Stimulated activated CD8-positive, alpha-beta memory T cell treated with anti-CD3 and anti-CD28 coated beads, Interleukin-2, amount 100 ng/mL, for 48 hours (primary cell): ENCODE data around the gene ADAM12.
"Not testable (repeated sequence)": the region's sequence is repeated elsewhere in the genome, so short reads cannot be mapped to it uniquely, and the experiment has no call there.

Experiments
- DNase-seq, 2 donors: peaks; one replicate each; pipeline ENCODE4 v3.0.0-alpha.2; 2020; ENCODE audit warnings: low read depth in 2 of 2

ADAM12 gene

GRCh38 chr10:126375299-126375698 is 13.0 kb downstream of the ADAM12 start:
- no peak for DNase-seq

DNA sequence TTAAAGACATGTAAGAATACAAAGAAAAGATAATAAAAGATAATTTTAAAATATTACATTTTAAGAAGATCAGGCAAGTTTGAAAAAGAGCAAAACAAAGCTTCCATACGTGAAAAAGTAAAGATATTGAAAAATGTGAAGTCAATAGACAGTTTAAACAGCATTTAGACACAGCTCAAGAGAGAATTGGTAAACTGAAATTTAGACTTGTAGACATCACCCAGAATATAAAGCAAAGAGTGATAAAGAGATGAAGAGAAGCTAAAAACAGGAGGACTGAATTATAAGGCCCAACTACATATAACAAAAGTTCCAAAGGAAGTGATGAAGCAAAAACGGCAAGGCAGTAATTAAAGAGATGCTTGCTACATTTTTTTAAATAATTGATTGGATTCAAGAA is 13.8 kb downstream of the ADAM12 start:
- no peak for DNase-seq

- no peak for DNase-seq
Measured at GRCh38 chr10:126373972-126374371, 14.3 kb downstream of the ADAM12 start.

DNA sequence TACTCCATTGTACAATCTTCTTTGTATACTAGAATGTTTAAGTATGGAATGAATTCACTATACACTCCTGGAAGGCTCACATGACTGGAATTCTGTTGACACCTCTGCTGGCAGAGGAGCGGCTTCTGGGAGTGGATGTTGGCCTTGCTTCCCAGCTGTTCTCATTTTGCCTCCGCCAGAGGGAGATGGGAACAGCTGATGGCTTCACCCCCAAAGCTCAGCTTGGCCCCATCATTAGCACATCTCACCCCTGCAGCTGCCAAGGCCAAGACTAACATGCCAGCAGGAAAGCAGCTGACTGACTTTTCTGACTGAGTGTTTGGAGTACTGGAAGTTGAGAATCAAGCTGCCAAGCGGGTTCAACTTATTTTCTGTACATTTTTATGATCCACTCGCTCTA is 15.1 kb downstream of the ADAM12 start:
- no peak for DNase-seq

DNA sequence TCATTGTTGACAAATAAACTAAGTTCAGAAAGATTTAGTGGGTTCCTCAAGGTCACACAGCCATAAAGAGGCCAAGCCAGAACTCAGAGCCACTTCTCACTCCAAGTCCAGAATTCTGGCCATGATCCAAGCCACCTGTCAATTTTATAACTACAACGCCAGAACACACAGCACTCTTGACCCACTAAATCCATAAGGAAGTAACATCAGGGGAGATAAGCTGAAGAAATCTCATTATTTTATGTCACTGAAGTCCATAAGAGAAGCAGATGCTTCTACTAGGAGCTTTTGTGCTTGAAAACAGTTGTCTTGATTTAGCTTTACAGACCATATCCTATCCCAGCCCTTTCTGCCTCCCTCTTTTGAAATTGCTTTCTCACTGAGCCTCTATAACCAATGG is 15.9 kb downstream of the ADAM12 start:
- DNase-seq, result no peak

DNA sequence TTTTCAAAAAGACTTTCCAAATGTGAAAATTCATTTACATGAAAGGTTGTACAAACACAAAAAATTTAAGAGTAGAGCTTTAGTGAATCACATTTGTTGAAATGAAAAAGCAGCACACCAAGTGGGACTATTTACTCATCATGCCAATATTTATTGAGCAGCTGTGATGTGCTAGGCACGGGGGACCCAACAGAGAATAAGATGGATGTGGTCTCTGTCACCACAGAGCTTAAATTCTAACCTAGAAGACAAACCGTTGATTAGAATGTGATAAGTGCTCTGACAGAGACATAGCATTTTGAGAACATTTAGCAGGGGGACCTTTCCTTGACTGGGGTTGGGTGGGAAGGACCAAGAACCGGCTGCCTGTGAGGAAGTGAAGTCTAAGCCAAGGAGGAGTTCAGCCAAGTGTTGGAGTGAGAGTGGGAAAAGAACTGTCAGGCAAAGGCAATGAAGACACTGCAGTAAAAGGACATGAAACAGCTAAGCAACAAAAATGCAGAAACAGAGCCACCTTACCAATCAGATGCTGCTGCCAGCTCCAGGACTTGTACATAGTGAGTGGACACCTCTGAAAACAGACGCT is 19.1 kb downstream of the ADAM12 start:
- DNase-seq, result no peak

DNA sequence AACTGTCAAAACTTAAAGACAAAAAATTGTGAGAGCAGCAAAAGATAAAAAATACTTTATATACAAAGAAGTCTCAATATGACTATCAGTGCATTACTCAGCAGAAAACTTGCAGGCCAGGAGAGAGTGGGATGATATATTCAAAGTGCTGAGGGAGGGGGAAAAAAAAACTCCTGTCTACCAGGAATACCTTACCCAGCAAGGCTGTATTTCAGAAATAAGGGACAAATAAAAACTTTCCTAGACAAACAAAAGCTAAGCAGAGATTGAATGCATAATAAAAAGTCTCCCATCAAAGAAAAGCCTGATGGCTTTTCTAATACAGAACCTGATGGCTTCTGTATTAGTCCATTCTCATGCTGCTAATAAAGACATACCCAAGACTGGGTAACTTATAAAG is 31.1 kb downstream of the ADAM12 start:
- no peak for DNase-seq

GRCh38 chr10:126353666-126354065 is 34.6 kb downstream of the ADAM12 start:
- DNase-seq, result no peak

DNA sequence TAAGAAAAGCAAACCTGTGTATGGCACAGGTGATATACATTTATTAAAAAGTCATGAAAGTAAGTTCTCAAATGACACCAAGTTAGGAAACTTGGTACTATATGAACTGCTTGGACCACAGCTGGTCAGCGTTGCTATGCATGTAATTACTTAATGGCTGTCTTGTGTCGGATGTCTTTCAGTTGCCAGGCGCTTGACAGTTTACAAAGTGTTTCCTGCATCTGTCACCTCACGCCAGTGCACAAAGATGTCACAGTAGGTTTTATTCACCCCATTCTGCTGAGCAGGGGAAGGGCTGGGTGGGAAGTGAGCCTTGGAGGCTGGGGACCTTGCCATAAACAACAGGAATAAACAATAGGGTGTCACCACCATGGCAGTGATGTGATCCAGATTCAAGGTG is 35.8 kb downstream of the ADAM12 start:
- no peak for DNase-seq

- DNase-seq, result no peak
Measured at GRCh38 chr10:126351021-126351420, 37.3 kb downstream of the ADAM12 start.

DNA sequence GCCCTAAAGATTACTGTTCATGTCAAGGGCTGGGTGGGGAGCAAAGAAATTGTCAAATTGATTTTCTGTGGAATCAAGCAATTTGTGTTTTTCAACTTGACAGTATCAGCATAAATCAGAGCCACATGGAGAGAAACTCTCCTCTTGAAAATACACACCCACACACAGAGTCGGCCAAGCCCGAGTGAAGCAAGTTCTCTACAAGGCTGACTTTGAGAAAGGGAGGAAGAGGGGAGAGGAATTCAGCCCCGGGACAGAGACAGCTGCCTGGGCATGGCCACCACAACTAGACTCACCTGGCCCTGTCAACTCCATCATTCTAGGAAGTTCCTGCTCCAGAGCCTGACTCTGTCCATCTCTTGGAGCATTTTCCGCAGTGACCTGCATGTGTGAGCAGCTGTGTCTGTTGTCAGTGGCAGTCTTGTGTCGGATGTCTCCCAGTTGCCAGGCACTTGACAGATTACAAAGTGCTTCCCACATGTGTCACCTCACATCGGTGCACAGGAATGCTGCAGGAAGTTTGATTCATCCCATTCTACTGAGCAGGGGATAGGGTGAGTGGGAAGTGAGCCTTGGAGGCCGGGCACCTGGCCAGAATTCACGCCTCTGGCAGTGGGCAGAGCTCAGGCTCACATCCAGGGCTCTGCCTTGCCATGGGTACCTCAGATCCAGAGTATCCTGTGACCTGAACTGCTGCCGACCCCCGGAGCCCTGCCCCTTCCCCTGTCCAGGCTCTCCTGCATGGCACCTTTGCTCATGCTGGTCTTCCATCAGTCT is 37.9 kb downstream of the ADAM12 start:
- no peak for DNase-seq

GRCh38 chr10:126349676-126350075 is 38.6 kb downstream of the ADAM12 start:
- no peak for DNase-seq

DNA sequence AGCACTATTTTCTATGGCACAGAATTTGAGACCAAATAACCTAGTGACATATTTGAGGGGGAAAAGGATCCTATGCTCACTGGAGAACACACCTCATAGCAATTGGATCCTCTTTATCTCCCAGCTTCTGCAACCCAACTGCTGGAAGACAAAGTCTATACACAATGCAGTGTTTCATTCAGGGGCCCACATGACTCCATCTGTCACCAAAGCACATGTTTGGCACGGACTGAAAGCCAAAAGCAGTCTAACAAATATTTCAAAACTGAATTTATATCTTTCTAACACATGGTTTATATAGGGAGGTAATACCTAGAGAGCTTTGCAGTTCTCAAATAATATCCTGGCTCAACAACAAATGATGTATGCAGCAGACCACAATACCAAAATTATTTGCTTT is 39.2 kb downstream of the ADAM12 start:
- DNase-seq, result no peak

GRCh38 chr10:126343496-126343895 is 44.8 kb downstream of the ADAM12 start:
- DNase-seq, result not testable (repeated sequence)

GRCh38 chr10:126342680-126343079 is 45.6 kb downstream of the ADAM12 start:
- DNase-seq, result no peak

DNA sequence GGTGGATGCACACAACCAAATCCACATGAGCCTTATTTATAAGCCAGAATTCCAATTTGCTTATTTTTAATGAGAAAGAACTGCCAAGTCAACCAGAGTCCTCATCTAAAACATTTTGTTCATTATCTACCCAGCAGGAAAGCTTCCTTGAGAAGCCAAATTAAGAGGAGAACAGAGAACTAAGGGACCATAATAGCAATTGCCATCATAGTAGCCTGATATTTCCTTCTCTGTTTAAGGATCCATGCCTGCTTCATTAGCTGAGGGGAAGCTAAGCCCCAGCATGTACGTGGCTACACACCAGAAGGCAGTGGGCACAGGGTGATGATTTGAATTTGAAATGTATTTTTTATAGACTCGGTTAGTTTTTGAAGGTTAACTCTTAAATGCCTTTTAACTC is 46.8 kb downstream of the ADAM12 start:
- no peak for DNase-seq

DNA sequence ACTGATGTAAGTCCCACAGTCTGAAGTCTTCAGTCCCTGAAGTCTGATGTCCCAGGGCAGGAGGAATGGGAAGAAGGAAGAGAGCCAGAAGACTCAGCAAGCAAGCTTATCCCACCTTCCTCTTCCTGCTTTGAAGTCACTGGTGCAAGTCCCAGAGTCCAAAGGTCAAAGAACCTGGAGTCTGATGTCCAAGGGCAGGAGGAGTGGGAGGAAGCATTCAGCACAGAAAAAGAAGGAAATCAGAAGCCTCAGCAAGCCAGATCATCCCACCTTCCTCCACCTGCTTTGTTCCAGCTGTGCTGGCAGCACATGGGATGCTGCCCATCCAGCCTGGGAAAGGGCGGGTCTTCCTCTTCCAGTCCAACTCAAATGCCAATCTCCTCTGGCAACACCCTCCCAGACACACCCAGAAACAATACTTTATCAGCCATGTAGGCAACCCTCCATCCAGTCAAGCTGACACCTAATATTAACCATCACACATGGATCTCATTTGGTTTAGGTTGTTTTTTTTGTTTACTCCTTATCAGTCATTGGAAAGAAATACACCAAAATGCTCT is 50.9 kb downstream of the ADAM12 start:
- DNase-seq, result no peak

GRCh38 chr10:126336801-126337200 is 51.5 kb downstream of the ADAM12 start:
- DNase-seq, result no peak

DNA sequence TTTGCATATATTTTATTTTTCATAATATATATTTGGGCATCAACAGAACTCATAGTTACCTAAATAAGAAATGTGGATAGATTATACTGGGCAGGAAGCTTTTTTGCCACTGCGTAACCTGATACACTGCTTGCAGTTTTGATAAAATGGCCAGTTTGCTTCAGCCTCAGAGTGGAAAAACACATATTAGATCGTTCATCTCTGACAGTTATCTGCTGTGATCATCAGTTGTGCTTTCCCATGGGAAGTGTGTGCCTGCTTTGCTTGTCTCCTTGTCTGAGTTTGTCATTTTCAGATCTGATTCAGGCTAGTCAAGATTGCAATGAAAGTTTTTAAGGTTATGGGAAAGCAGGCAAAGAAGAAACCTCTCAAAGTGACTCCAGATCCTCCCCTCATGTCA is 54.0 kb downstream of the ADAM12 start:
- no peak for DNase-seq

- no peak for DNase-seq
Measured at GRCh38 chr10:126332576-126332975, 55.7 kb downstream of the ADAM12 start.

GRCh38 chr10:126331101-126331500 is 57.2 kb downstream of the ADAM12 start:
- DNase-seq, result no peak

DNA sequence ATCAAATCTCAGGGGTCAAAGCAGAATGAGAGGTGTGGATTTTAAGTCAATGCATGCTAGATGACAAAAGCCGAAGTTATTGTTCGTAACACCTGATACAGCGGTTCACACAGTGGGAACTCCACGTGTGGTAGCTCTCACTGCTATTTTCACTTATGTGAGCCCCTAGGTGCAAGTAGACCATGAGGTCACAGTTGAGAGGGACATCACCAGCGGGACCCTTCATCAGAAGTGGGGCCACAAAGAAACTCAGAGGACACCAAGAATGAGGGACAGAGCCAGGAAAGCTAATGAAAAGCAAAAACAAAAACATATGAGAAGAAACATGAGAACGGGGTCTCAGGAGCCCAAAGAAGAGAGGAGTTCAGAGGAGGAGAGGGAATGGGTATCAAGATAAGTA is 63.5 kb downstream of the ADAM12 start:
- DNase-seq, result no peak

GRCh38 chr10:126321440-126321839 is 66.8 kb downstream of the ADAM12 start:
- DNase-seq, result no peak
